OCI-LY7 (cell line): ENCODE data around the gene GTSF1L. TPM values are rescaled to one million over a fixed set of nuclear protein-coding genes. Genes with fewer than 3 reads are reported as not detected.

Experiments
- BruUV-seq: library from RNA; stranded (reverse); fragments of 400-500 nt; replicated peaks from 2 replicates; lab custom pipeline; 2021; lab: Mats Ljungman, UMichigan
- CTCF ChIA-PET: fragments of 300-600 bp; sonication (Branson Sonifier 250); formaldehyde crosslinking; loops from one replicate; lab custom pipeline; 2022; ENCODE audit warnings: antibody characterized with exemption; ENCODE audit not compliant: unreplicated experiment; lab: Charles Lee
- POLR2A ChIA-PET: fragments of 300-600 bp; sonication (Branson Sonifier 250); formaldehyde crosslinking; loops from one replicate; lab custom pipeline; 2022; ENCODE audit warnings: antibody characterized with exemption; lab: Charles Lee
- DNase-seq: peaks from one replicate; pipeline ENCODE4 v3.0.0-alpha.2; 2015; ENCODE audit warnings: low spot score
- H2AFZ ChIP-seq: fragments of 200-600 bp; sonication (generic), shearing (Covaris generic); 2 replicates; pipeline ENCODE4 v1.6.1; 2014; ENCODE audit warnings: mild to moderate bottlenecking, antibody characterized with exemption, low read length, moderate library complexity
- H3K27ac ChIP-seq: fragments of 200-600 bp; sonication (generic); 2 replicates; pipeline ENCODE4 v1.5.1; 2014; ENCODE audit warnings: mixed run types, low read depth, mild to moderate bottlenecking, moderate library complexity, low read length, inconsistent platforms; ENCODE audit not compliant: poor library complexity, severe bottlenecking
- H3K36me3 ChIP-seq: fragments of 200-600 bp; sonication (generic); 2 replicates; pipeline ENCODE4 v1.6.1; 2014; ENCODE audit warnings: mild to moderate bottlenecking, antibody characterized with exemption, low read length, moderate library complexity, mixed read lengths; ENCODE audit not compliant: insufficient read depth
- H3K4me1 ChIP-seq: fragments of 200-600 bp; sonication (generic); 2 replicates; pipeline ENCODE4 v1.5.1; 2014; ENCODE audit warnings: mild to moderate bottlenecking, low read length; ENCODE audit not compliant: insufficient read depth, poor library complexity, severe bottlenecking
- H3K4me2 ChIP-seq: fragments of 200-600 bp; sonication (generic); 2 replicates; pipeline ENCODE4 v1.6.1; 2014; ENCODE audit warnings: mild to moderate bottlenecking, low read length
- H3K4me3 ChIP-seq: fragments of 200-600 bp; sonication (generic); 2 replicates; pipeline ENCODE4 v1.5.1; 2014; ENCODE audit warnings: mild to moderate bottlenecking, low read depth, low read length; ENCODE audit not compliant: poor library complexity, severe bottlenecking
- H3K79me2 ChIP-seq: fragments of 200-600 bp; sonication (generic); 2 replicates; pipeline ENCODE4 v1.6.1; 2016; ENCODE audit warnings: low read depth, mild to moderate bottlenecking, low read length, moderate library complexity, mixed read lengths; ENCODE audit not compliant: insufficient read depth
- H3K9me2 ChIP-seq: fragments of 200-600 bp; sonication (generic); 2 replicates; pipeline ENCODE4 v1.6.1; 2016; ENCODE audit warnings: mild to moderate bottlenecking, low read length, mixed read lengths; ENCODE audit not compliant: insufficient read depth
- H3K9me3 ChIP-seq: fragments of 200-600 bp; sonication (generic); 2 replicates; pipeline ENCODE4 v1.6.1; 2014; ENCODE audit warnings: mild to moderate bottlenecking, mixed run types, low read length, mixed read lengths
- H4K20me1 ChIP-seq: fragments of 200-600 bp; sonication (generic); 2 replicates; pipeline ENCODE4 v1.6.1; 2014; ENCODE audit warnings: mild to moderate bottlenecking, antibody characterized with exemption, low read length, moderate library complexity, mixed read lengths; ENCODE audit not compliant: insufficient read depth
- EZH2phosphoT487 ChIP-seq: fragments of 200-600 bp; sonication (generic); IDR thresholded peaks from 2 replicates; pipeline ENCODE4 v1.6.1; 2018; ENCODE audit warnings: low read depth, borderline replicate concordance, mild to moderate bottlenecking, mixed run types, antibody characterized with exemption, low read length, moderate library complexity, mixed read lengths
- intact Hi-C: fragments of 100-400 bp; cut with micrococcal nuclease; formaldehyde crosslinking; loops from one replicate; pipeline ENCODE4 v1.10.0; 2022; ENCODE audit not compliant: unreplicated experiment
- total RNA-seq, 2 experiments: library from RNA; depleted of rRNA in 1 of 2; stranded (reverse); fragments of >200 nt in 1 of 2; shearing (Covaris generic) in 1 of 2; gene quantifications; 2 replicates each; pipeline ENCODE4 v1.2.3, GENCODE V29; 2014 to 2022
- TF ChIP-seq, protein P1 (sequence below): fragments of 200-600 bp; sonication (generic); conservative IDR thresholded peaks from 2 replicates; pipeline ENCODE4 v1.5.1; 2014; ENCODE audit warnings: mild to moderate bottlenecking, antibody characterized with exemption, low read length, moderate library complexity, mixed read lengths

Gene GTSF1L
- total RNA-seq, 2 experiments from 2014 or later: 3.1 to 3.3 TPM

DNA sequence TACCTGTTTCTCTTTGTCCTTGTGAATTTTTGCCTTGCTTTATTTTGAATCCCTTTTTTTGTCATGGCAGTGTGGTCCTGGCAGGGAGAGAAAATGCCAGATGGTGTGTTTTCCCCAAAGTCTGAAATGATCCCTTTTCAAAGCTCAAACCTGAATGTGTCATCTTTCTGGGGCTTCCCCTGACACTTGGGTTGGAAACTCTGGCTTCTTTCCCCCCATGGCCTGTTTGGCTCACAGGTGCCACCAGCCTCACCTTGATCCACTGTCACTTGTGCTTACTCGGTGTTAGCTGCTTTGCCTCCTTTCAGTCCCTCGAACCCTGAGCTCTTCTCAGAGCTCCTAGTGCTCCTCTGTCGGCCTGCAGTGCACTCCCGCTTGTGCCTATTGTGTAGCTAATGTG, 37.6 kb downstream of the GTSF1L start:
- H3K4me3 ChIP-seq: no peak overlapping the region
- ChIA-PET CTCF (no interaction called here), POLR2A (interaction anchor here (0.8 kb wide), 1 partner anchor 32 kb away, joined by 3 read pairs; no protein-coding TSS in a partner anchor)
- H3K9me3 ChIP-seq: no peaks in the 10 kb centered on the region
- no peak for TF ChIP-seq EZH2phosphoT487
- TF ChIP-seq, protein P1, sequence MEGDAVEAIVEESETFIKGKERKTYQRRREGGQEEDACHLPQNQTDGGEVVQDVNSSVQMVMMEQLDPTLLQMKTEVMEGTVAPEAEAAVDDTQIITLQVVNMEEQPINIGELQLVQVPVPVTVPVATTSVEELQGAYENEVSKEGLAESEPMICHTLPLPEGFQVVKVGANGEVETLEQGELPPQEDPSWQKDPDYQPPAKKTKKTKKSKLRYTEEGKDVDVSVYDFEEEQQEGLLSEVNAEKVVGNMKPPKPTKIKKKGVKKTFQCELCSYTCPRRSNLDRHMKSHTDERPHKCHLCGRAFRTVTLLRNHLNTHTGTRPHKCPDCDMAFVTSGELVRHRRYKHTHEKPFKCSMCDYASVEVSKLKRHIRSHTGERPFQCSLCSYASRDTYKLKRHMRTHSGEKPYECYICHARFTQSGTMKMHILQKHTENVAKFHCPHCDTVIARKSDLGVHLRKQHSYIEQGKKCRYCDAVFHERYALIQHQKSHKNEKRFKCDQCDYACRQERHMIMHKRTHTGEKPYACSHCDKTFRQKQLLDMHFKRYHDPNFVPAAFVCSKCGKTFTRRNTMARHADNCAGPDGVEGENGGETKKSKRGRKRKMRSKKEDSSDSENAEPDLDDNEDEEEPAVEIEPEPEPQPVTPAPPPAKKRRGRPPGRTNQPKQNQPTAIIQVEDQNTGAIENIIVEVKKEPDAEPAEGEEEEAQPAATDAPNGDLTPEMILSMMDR: no peak
- peaks cover 15% of the 10 kb centered on the region for H3K4me1 ChIP-seq
- no peaks in the 10 kb centered on the region for H3K9me2 ChIP-seq
- peak overlapping the region; percentile 31 for H3K27ac ChIP-seq
- no TSS peak for BruUV-seq
- intact Hi-C loops: no loop called here
- no peaks in the 10 kb centered on the region for H4K20me1 ChIP-seq
- no peak overlapping the region for H2AFZ ChIP-seq
- H3K4me2 ChIP-seq: no peak overlapping the region
- H3K36me3 ChIP-seq: peaks cover 95% of the 10 kb centered on the region
- DNase-seq: no peak
- peaks cover 55% of the 10 kb centered on the region; the same call in 1 of the 2 replicates for H3K79me2 ChIP-seq

DNA sequence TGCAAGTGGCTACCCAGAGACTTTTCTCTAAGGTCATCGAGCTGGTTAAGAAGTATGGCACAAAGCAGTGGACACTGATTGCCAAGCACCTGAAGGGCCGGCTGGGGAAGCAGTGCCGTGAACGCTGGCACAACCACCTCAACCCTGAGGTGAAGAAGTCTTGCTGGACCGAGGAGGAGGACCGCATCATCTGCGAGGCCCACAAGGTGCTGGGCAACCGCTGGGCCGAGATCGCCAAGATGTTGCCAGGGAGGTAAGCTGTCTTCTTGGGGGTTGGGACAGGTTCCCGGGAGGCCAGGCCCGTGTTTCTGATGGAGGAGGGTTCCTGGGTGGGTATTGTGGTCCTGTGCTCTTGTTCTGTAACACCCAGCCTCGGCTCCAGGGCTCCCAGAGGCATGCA, 40.0 kb downstream of the GTSF1L start:
- peaks cover 36% of the 10 kb centered on the region for H3K4me1 ChIP-seq
- DNase-seq: no peak
- no peak overlapping the region for H3K4me2 ChIP-seq
- intact Hi-C loops: no loop called here
- no peak for TF ChIP-seq EZH2phosphoT487
- TF ChIP-seq, protein P1: no peak
- H3K4me3 ChIP-seq: no peak overlapping the region
- no peaks in the 10 kb centered on the region for H3K9me2 ChIP-seq
- peak overlapping the region; percentile 28 for H3K27ac ChIP-seq
- CTCF ChIA-PET: no interaction called here
- POLR2A ChIA-PET: no interaction called here
- peaks cover 55% of the 10 kb centered on the region for H3K79me2 ChIP-seq
- BruUV-seq: no TSS peak
- no peak overlapping the region for H2AFZ ChIP-seq
- H4K20me1 ChIP-seq: no peaks in the 10 kb centered on the region
- H3K9me3 ChIP-seq: no peaks in the 10 kb centered on the region
- H3K36me3 ChIP-seq: peaks cover 92% of the 10 kb centered on the region

DNA sequence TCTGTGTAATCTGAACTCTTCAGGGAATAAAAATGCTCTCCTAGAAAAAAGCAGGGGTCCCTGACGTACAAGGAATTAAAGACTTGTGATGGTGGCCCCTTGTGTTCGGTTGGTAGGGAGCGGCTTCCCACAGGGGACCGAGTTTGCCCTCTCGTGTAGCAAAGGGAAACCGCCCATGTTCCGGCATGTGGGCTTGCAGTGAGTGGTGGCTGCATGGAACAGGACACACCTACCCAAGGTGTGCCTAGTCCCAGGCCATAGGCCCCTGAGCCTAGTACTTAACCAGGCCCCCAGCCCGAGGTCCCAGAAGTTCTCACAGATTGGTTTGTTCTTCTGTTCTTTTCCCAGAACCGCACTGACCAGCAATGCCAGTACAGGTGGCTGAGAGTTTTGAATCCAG, 44.4 kb downstream of the GTSF1L start:
- intact Hi-C loops: loop anchor here (1.0 to 5.0 kb wide), 4 partner anchors 15 to 225 kb away; partner anchors contain the start of genes MYBL2 and SRSF6
- Histone ChIP-seq H2AFZ (no peak overlapping the region), H4K20me1 (no peaks in the 10 kb centered on the region), H3K9me3 (no peaks in the 10 kb centered on the region), H3K4me3 (peak overlapping the region; percentile 47), H3K9me2 (no peaks in the 10 kb centered on the region), H3K4me2 (peak overlapping the region; percentile 76), H3K36me3 (peaks cover 85% of the 10 kb centered on the region), H3K27ac (peak overlapping the region; percentile 97), H3K79me2 (peaks cover 71% of the 10 kb centered on the region), H3K4me1 (peaks cover 67% of the 10 kb centered on the region)
- CTCF ChIA-PET: no interaction called here
- no TSS peak for BruUV-seq
- no peak for TF ChIP-seq EZH2phosphoT487
- TF ChIP-seq, protein P1: 0 out of 2 replicates have a peak, but pooled peaks have one; percentile 27
- no peak for DNase-seq
- POLR2A ChIA-PET: interaction anchor here (0.5 to 1.5 kb wide), 3 partner anchors 11 to 92 kb away, joined by 3 read pairs; partner anchors contain the start of gene IFT52
